WTC11 (cell line): ENCODE results near the gene MYL3. TPM values are rescaled to one million over a fixed set of nuclear protein-coding genes. Genes with fewer than 3 reads are reported as not detected.

Experiments used
- ATAC-seq: fragments of 200-7000 bp; cut with Tn5 transposase; 2 replicates; pipeline ENCODE4 v1.10.0; 2021; ENCODE audit warnings: mild to moderate bottlenecking, moderate library complexity
- CTCF ChIA-PET: fragments of 300-600 bp; sonication (Branson Sonifier 250); formaldehyde crosslinking; loops from one replicate; lab custom pipeline; 2021; ENCODE audit warnings: antibody characterized with exemption; lab: Charles Lee
- POLR2A ChIA-PET: fragments of 350-600 bp; sonication (Branson Sonifier 250); formaldehyde crosslinking; loops from one replicate; lab custom pipeline; 2021; ENCODE audit warnings: antibody characterized with exemption; lab: Charles Lee
- DNase-seq: peaks from one replicate; pipeline ENCODE4 v3.0.0; 2021; ENCODE audit warnings: low spot score
- H3K27ac Mint-ChIP-seq: 2 replicates; pipeline ENCODE4 v1.8.0; 2021; ENCODE audit warnings: mixed read lengths
- H3K27me3 Mint-ChIP-seq: 2 replicates; pipeline ENCODE4 v1.8.0; 2021; ENCODE audit warnings: low read depth, mild to moderate bottlenecking, moderate library complexity, mixed read lengths
- H3K36me3 Mint-ChIP-seq: 2 replicates; pipeline ENCODE4 v1.8.0; 2021; ENCODE audit warnings: mixed read lengths
- H3K4me1 Mint-ChIP-seq: 2 replicates; pipeline ENCODE4 v1.8.0; 2022; ENCODE audit warnings: mixed read lengths
- H3K4me3 Mint-ChIP-seq: 2 replicates; pipeline ENCODE4 v1.8.0; 2021; ENCODE audit warnings: mild to moderate bottlenecking, moderate library complexity, mixed read lengths
- H3K9me3 Mint-ChIP-seq: 2 replicates; pipeline ENCODE4 v1.8.0; 2021; ENCODE audit warnings: mixed read lengths
- ETV6 ChIP-seq: sonication (generic); formaldehyde crosslinking; IDR thresholded peaks from 2 replicates; pipeline ENCODE4 v1.8.1; 2022; ENCODE audit warnings: mild to moderate bottlenecking, missing genetic modification reagents
- FOXP1 ChIP-seq: sonication (generic); formaldehyde crosslinking; IDR thresholded peaks from 2 replicates; pipeline ENCODE4 v1.8.0; 2022; ENCODE audit warnings: missing genetic modification reagents, mild to moderate bottlenecking, moderate library complexity, borderline replicate concordance
- FOXP4 ChIP-seq: sonication (generic); formaldehyde crosslinking; IDR thresholded peaks from 2 replicates; pipeline ENCODE4 v1.8.0; 2022; ENCODE audit warnings: mild to moderate bottlenecking, missing genetic modification reagents
- GTF2I ChIP-seq: fragments of 250-450 bp; sonication (Bioruptor Pico); conservative IDR thresholded peaks from 2 replicates; pipeline ENCODE4 v1.4.0; 2021; ENCODE audit warnings: mild to moderate bottlenecking
- IRF2 ChIP-seq: sonication (generic); formaldehyde crosslinking; IDR thresholded peaks from 2 replicates; pipeline ENCODE4 v1.8.0; 2022; ENCODE audit warnings: low read depth, missing genetic modification reagents, borderline replicate concordance
- JUN ChIP-seq: sonication (generic); formaldehyde crosslinking; IDR thresholded peaks from 2 replicates; pipeline ENCODE4 v1.8.0; 2023; ENCODE audit warnings: mild to moderate bottlenecking, missing genetic modification reagents
- MLX ChIP-seq: sonication (generic); formaldehyde crosslinking; IDR thresholded peaks from 2 replicates; pipeline ENCODE4 v1.8.1; 2023; ENCODE audit warnings: mild to moderate bottlenecking, missing genetic modification reagents, moderate library complexity
- SOX15 ChIP-seq: fragments of 250-450 bp; sonication (Bioruptor Pico); IDR thresholded peaks from 2 replicates; pipeline ENCODE4 v1.9.0; 2021; ENCODE audit warnings: mild to moderate bottlenecking
- total RNA-seq: library from RNA; stranded (reverse); gene quantifications from 3 replicates; pipeline ENCODE4 v1.2.3, GENCODE V29; 2021
- TF ChIP-seq, protein P1 (sequence below): sonication (generic); formaldehyde crosslinking; IDR thresholded peaks from 2 replicates; pipeline ENCODE4 v1.8.0; 2022; ENCODE audit warnings: missing genetic modification reagents
- TF ChIP-seq, protein P2 (sequence below): sonication (generic); formaldehyde crosslinking; IDR thresholded peaks from 2 replicates; pipeline ENCODE4 v1.8.0; 2023; ENCODE audit warnings: missing genetic modification reagents, mild to moderate bottlenecking, borderline replicate concordance
- TF ChIP-seq, protein P3 (sequence below): sonication (generic); formaldehyde crosslinking; IDR thresholded peaks from 2 replicates; pipeline ENCODE4 v1.8.1; 2023; ENCODE audit warnings: mild to moderate bottlenecking, moderate library complexity, missing genetic modification reagents
- TF ChIP-seq, protein P4 (sequence below): fragments of 200-600 bp; IDR thresholded peaks from 2 replicates; pipeline ENCODE4 v1.8.0; 2022; ENCODE audit warnings: antibody characterized with exemption
- TF ChIP-seq, protein P5 (sequence below): sonication (generic); formaldehyde crosslinking; IDR thresholded peaks from 2 replicates; pipeline ENCODE4 v1.8.1; 2022; ENCODE audit warnings: mild to moderate bottlenecking, moderate library complexity, missing genetic modification reagents
- TF ChIP-seq, protein P6 (sequence below): sonication (generic); formaldehyde crosslinking; IDR thresholded peaks from 2 replicates; pipeline ENCODE4 v1.8.0; 2022; ENCODE audit warnings: mild to moderate bottlenecking, missing genetic modification reagents

The MYL3 gene
- total RNA-seq, 1 experiment from 2014 or later, result 0.31 TPM

GRCh38 chr3:46843508-46843907, 19.7 kb downstream of the MYL3 start:
- Mint-ChIP-seq H3K27me3 (peaks cover 24% of the 10 kb centered on the region), H3K4me1 (peaks cover 12% of the 10 kb centered on the region), H3K4me3 (no peak overlapping the region), H3K36me3 (peaks cover 24% of the 10 kb centered on the region), H3K9me3 (peaks cover 42% of the 10 kb centered on the region), H3K27ac (no peak overlapping the region)
- TF ChIP-seq IRF2 (CRISPR knock-in tag) (no peak), MLX (CRISPR knock-in tag) (no peak)
- ChIA-PET CTCF (no interaction called here), POLR2A (no interaction called here)
- ATAC-seq (no peak), DNase-seq (no peak)

GRCh38 chr3:46840491-46840890, 22.8 kb downstream of the MYL3 start:
- Mint-ChIP-seq H3K27me3 (peaks cover 25% of the 10 kb centered on the region), H3K9me3 (peaks cover 61% of the 10 kb centered on the region), H3K27ac (no peak overlapping the region), H3K4me1 (peaks cover 7% of the 10 kb centered on the region), H3K36me3 (peaks cover 31% of the 10 kb centered on the region), H3K4me3 (no peak overlapping the region)
- DNase-seq (no peak), ATAC-seq (no peak)
- ChIA-PET POLR2A (no interaction called here), CTCF (no interaction called here)
- no peak for TF ChIP-seq GTF2I
- TF ChIP-seq SOX15 (CRISPR knock-in tag), result no peak
- TF ChIP-seq, protein P1, sequence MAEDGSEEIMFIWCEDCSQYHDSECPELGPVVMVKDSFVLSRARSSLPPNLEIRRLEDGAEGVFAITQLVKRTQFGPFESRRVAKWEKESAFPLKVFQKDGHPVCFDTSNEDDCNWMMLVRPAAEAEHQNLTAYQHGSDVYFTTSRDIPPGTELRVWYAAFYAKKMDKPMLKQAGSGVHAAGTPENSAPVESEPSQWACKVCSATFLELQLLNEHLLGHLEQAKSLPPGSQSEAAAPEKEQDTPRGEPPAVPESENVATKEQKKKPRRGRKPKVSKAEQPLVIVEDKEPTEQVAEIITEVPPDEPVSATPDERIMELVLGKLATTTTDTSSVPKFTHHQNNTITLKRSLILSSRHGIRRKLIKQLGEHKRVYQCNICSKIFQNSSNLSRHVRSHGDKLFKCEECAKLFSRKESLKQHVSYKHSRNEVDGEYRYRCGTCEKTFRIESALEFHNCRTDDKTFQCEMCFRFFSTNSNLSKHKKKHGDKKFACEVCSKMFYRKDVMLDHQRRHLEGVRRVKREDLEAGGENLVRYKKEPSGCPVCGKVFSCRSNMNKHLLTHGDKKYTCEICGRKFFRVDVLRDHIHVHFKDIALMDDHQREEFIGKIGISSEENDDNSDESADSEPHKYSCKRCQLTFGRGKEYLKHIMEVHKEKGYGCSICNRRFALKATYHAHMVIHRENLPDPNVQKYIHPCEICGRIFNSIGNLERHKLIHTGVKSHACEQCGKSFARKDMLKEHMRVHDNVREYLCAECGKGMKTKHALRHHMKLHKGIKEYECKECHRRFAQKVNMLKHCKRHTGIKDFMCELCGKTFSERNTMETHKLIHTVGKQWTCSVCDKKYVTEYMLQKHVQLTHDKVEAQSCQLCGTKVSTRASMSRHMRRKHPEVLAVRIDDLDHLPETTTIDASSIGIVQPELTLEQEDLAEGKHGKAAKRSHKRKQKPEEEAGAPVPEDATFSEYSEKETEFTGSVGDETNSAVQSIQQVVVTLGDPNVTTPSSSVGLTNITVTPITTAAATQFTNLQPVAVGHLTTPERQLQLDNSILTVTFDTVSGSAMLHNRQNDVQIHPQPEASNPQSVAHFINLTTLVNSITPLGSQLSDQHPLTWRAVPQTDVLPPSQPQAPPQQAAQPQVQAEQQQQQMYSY, result no peak
- TF ChIP-seq, protein P2, sequence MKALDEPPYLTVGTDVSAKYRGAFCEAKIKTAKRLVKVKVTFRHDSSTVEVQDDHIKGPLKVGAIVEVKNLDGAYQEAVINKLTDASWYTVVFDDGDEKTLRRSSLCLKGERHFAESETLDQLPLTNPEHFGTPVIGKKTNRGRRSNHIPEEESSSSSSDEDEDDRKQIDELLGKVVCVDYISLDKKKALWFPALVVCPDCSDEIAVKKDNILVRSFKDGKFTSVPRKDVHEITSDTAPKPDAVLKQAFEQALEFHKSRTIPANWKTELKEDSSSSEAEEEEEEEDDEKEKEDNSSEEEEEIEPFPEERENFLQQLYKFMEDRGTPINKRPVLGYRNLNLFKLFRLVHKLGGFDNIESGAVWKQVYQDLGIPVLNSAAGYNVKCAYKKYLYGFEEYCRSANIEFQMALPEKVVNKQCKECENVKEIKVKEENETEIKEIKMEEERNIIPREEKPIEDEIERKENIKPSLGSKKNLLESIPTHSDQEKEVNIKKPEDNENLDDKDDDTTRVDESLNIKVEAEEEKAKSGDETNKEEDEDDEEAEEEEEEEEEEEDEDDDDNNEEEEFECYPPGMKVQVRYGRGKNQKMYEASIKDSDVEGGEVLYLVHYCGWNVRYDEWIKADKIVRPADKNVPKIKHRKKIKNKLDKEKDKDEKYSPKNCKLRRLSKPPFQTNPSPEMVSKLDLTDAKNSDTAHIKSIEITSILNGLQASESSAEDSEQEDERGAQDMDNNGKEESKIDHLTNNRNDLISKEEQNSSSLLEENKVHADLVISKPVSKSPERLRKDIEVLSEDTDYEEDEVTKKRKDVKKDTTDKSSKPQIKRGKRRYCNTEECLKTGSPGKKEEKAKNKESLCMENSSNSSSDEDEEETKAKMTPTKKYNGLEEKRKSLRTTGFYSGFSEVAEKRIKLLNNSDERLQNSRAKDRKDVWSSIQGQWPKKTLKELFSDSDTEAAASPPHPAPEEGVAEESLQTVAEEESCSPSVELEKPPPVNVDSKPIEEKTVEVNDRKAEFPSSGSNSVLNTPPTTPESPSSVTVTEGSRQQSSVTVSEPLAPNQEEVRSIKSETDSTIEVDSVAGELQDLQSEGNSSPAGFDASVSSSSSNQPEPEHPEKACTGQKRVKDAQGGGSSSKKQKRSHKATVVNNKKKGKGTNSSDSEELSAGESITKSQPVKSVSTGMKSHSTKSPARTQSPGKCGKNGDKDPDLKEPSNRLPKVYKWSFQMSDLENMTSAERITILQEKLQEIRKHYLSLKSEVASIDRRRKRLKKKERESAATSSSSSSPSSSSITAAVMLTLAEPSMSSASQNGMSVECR (CRISPR knock-in tag), result no peak
- no peak for TF ChIP-seq JUN
- TF ChIP-seq, protein P3, sequence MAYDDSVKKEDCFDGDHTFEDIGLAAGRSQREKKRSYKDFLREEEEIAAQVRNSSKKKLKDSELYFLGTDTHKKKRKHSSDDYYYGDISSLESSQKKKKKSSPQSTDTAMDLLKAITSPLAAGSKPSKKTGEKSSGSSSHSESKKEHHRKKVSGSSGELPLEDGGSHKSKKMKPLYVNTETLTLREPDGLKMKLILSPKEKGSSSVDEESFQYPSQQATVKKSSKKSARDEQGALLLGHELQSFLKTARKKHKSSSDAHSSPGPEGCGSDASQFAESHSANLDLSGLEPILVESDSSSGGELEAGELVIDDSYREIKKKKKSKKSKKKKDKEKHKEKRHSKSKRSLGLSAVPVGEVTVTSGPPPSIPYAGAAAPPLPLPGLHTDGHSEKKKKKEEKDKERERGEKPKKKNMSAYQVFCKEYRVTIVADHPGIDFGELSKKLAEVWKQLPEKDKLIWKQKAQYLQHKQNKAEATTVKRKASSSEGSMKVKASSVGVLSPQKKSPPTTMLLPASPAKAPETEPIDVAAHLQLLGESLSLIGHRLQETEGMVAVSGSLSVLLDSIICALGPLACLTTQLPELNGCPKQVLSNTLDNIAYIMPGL (CRISPR knock-in tag), result no peak
- TF ChIP-seq, protein P4, sequence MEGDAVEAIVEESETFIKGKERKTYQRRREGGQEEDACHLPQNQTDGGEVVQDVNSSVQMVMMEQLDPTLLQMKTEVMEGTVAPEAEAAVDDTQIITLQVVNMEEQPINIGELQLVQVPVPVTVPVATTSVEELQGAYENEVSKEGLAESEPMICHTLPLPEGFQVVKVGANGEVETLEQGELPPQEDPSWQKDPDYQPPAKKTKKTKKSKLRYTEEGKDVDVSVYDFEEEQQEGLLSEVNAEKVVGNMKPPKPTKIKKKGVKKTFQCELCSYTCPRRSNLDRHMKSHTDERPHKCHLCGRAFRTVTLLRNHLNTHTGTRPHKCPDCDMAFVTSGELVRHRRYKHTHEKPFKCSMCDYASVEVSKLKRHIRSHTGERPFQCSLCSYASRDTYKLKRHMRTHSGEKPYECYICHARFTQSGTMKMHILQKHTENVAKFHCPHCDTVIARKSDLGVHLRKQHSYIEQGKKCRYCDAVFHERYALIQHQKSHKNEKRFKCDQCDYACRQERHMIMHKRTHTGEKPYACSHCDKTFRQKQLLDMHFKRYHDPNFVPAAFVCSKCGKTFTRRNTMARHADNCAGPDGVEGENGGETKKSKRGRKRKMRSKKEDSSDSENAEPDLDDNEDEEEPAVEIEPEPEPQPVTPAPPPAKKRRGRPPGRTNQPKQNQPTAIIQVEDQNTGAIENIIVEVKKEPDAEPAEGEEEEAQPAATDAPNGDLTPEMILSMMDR, result no peak
- TF ChIP-seq ETV6 (CRISPR knock-in tag), result no peak
- TF ChIP-seq, protein P5, sequence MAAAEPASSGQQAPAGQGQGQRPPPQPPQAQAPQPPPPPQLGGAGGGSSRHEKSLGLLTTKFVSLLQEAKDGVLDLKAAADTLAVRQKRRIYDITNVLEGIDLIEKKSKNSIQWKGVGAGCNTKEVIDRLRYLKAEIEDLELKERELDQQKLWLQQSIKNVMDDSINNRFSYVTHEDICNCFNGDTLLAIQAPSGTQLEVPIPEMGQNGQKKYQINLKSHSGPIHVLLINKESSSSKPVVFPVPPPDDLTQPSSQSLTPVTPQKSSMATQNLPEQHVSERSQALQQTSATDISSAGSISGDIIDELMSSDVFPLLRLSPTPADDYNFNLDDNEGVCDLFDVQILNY (CRISPR knock-in tag), result no peak
- no peak for TF ChIP-seq FOXP1
- TF ChIP-seq FOXP4 (CRISPR knock-in tag), result no peak
- TF ChIP-seq, protein P6, sequence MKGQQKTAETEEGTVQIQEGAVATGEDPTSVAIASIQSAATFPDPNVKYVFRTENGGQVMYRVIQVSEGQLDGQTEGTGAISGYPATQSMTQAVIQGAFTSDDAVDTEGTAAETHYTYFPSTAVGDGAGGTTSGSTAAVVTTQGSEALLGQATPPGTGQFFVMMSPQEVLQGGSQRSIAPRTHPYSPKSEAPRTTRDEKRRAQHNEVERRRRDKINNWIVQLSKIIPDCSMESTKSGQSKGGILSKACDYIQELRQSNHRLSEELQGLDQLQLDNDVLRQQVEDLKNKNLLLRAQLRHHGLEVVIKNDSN (CRISPR knock-in tag), result no peak
